ENCODE results near the gene DNAJC10. TPM values are rescaled to one million over a fixed set of nuclear protein-coding genes. Genes with fewer than 3 reads are reported as not detected.

DNAJC10 gene
- 55.2 to 77.8 TPM (median 70.5 TPM) in 5 replicates for total RNA-seq (2022; extraction: Qiagen RNA extraction; ENCODE audit: low read depth)

GRCh38 chr2:182715892-182716649 lies at the start of gene DNAJC10:
Gene DNAJC10, plus strand, starts transcription at chr2:182716257. Its CDS starts 1,830 bp downstream, at chr2:182718087.

Other genes starting within 250 kb of the DNAJC10 start
- 0.07 TPM in 3 of 5 replicates, not detected in the others for gene FRZB, start 150.4 kb downstream of the DNAJC10 start, total RNA-seq (2022; extraction: Qiagen RNA extraction; ENCODE audit: low read depth)

Measured in A549 treated with GW870086 at 1 μM for 4 hours (cell line).